ENCODE data around the gene BCL2L12.
A peak's percentile ranks its signal among the peaks of the same experiment; 100 is the strongest.
"Not testable (repeated sequence)": the region's sequence is repeated elsewhere in the genome, so short reads cannot be mapped to it uniquely, and the experiment has no call there.

Gene BCL2L12, protein sequence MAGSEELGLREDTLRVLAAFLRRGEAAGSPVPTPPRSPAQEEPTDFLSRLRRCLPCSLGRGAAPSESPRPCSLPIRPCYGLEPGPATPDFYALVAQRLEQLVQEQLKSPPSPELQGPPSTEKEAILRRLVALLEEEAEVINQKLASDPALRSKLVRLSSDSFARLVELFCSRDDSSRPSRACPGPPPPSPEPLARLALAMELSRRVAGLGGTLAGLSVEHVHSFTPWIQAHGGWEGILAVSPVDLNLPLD

DNA sequence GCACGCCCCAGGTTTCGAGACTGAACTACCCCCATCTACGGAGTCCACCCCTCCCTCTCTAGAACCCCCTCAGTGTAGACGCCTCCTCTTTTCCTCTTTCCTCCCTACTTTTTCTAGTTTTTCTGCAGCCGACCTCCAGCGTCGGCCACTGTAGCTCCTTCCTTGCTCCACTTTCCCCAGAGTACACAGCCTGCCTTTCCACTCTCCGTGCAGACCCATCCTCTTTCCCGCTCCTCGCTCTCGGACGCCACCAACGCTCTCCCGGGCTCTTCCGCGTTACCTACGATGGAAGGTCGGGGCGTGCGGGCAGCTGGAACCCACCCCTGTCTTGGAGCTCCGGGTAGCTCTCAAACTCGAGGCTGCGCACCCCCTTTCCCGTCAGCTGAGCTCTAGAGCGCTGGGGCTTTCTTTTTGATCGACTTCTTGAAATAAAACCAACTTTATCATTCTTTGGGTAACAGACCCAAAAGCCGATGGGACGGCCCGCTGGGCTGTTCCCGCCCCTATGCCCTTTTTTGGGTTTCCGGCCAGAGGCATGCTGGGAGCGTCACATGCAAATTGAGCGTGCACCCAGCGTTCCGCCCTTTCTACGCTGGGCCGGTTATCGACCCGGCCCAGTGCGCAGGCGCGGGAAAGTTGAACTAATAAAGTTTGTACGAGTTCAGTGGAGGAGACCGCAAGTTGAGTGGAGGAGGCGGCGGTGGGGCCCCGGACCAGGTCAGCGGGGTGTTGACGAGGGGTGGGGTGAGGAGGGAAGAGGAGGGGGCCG, at the start of gene BCL2L12, which contains the start of gene IRF3:
Gene BCL2L12, plus strand, starts transcription at position 583 of the 769 bp plus-strand sequence. CDS start 760 bp downstream, outside the sequence.
Gene IRF3, minus strand, starts transcription at position 507 of the 769 bp plus-strand sequence. CDS start 1,019 bp downstream, outside the sequence.
- H3K4me3 Mint-ChIP-seq = peak within 1 kb of the TSS; percentile 99

DNA sequence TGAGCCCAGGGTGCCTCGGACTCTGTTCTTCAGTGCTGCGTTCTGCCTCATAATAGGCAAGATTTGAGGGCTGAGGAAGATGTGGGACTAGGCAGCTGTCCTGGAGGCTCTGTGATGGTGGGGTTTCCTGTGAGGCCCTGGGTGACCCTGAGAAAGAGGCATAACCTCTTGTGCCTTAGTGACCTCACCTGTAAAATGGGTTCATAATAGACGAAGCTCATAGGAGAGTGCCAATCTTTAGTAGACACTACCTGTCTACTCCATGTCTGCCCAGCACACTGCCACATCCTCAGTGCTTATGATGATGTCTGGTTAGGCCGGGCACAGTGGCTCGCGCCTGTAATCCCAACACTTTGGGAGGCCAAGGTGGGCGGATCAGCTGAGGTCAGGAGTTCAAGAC, 49.2 kb upstream of the BCL2L12 start:
- peaks cover 30% of the 10 kb centered on the region for H3K4me1 Mint-ChIP-seq
- no peaks in the 10 kb centered on the region for H3K27me3 Mint-ChIP-seq
- DNase-seq (ENCODE audit: low spot score in 2 of 2) = no peak
- H3K27ac Mint-ChIP-seq (ENCODE audit: low read depth) = no peak overlapping the region
- H3K36me3 Mint-ChIP-seq (ENCODE audit: insufficient read depth) = peaks cover 56% of the 10 kb centered on the region
- H3K9me3 Mint-ChIP-seq = no peaks in the 10 kb centered on the region
- ATAC-seq (replicated peaks; ENCODE audit: extremely low read depth, poor library complexity, severe bottlenecking) = no peak
- H3K4me3 Mint-ChIP-seq = no peak overlapping the region

More for the DNA sequence above, at the start of gene BCL2L12, which contains the start of gene IRF3:
- H3K27ac Mint-ChIP-seq (ENCODE audit: low read depth) = peak within 1 kb of the TSS; percentile 96
- H3K36me3 Mint-ChIP-seq (ENCODE audit: insufficient read depth) = peaks cover 37% of the 10 kb centered on the region
- no peaks in the 10 kb centered on the region for H3K9me3 Mint-ChIP-seq
- H3K27me3 Mint-ChIP-seq = no peaks in the 10 kb centered on the region
- H3K4me1 Mint-ChIP-seq = peaks cover 39% of the 10 kb centered on the region
- DNase-seq (ENCODE audit: low spot score in 2 of 2) = peak; percentile 99
- ATAC-seq (replicated peaks; ENCODE audit: extremely low read depth, poor library complexity, severe bottlenecking) = peak; percentile 80

DNA sequence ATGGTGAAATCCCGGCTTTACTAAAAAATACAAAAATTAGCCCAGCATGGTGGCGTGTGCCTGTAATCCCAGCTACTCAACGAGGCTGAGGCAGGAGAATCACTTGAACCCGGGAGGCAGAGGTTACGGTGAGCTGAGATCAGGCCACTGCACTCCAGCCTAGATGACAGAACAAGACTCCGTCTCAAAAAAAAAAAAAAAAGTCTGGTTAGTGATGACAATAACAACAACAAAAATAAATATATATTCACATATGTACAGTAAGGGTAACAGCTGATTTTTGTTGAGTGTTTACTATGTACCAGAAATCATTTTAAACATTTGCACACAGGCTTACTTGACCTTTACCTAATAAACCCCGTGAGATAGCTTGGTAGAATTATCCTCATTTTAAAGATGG, 48.8 kb upstream of the BCL2L12 start:
- ATAC-seq (replicated peaks; ENCODE audit: extremely low read depth, poor library complexity, severe bottlenecking) = no peak
- Mint-ChIP-seq H3K4me1 (peaks cover 30% of the 10 kb centered on the region), H3K36me3 (ENCODE audit: insufficient read depth) (peaks cover 57% of the 10 kb centered on the region), H3K9me3 (no peaks in the 10 kb centered on the region), H3K27me3 (no peaks in the 10 kb centered on the region), H3K27ac (ENCODE audit: low read depth) (no peak overlapping the region), H3K4me3 (no peak overlapping the region)
- DNase-seq (ENCODE audit: low spot score in 2 of 2) = no peak

DNA sequence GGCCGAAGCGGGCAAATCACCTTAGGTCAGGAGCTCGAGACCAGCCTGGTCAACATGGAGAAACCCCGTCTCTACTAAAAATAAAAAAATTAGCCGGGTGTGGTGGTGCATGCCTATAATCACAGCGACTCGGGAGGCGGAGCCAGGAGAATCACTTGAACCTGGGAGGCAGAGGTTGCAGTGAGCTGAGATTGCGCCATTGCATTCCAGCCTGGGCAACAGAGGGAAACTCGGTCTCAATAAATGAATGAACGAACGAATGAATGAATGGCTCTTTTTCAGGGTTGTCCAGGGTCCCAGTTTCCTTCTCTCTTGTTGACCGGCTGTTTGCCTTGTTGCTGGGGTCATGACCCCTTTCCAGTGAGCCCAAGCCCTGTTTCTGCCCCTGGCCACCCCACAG, 47.9 kb upstream of the BCL2L12 start:
- ATAC-seq (replicated peaks; ENCODE audit: extremely low read depth, poor library complexity, severe bottlenecking); DNase-seq (ENCODE audit: low spot score in 2 of 2); H3K27me3 Mint-ChIP-seq; H3K27ac Mint-ChIP-seq (ENCODE audit: low read depth); H3K4me3 Mint-ChIP-seq; H3K9me3 Mint-ChIP-seq: not testable (repeated sequence)
- Mint-ChIP-seq H3K36me3 (ENCODE audit: insufficient read depth) (peaks cover 52% of the 10 kb centered on the region), H3K4me1 (peaks cover 25% of the 10 kb centered on the region)

DNA sequence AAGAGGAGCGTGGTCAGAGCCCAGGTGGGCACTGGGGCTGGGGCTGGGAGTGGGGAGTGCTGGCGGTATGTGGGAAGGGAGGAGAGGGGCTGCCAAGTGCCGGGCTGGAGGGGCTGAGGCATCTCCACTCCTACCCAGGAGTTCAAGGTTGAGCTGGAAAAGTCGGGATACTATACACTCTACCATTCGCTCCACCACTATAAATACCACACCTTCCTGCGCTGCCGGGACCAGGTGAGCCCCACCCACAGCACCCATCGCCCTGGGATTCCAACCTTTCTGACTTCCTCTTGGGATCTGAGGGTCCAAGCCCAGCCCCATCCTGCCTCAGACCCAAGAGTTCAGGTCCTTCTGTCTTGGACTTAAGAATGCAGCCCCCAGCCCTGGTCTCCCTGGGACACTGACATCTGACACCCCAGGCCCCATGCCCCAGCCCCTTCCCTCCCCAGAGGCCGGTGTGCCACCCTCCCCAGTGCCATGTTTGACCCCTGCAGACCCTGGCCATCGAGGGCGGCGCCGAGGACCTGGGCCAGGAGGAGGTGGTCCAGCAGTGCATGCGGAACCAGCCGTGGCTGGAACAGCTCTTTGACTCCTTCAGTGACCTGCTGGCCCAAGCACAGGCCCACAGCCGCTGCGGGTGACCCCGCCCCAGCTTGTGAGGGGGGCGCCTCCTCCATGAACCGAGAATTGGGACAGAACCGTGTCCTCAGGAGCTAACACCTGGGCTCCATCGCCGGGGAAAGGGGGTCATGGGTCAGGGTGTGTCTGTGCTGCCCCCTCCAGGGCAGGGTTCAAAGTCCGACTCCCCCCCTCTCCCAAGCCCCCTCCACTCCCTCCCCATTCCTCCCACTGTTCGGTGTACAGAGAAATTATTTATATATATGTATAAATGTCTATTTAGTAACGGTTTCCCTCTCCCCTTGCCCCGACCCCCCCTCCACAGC, 40.5 kb upstream of the BCL2L12 start:
- ATAC-seq (replicated peaks; ENCODE audit: extremely low read depth, poor library complexity, severe bottlenecking) (no peak), DNase-seq (ENCODE audit: low spot score in 2 of 2) (no peak)
- H3K4me1 Mint-ChIP-seq = peaks cover 6% of the 10 kb centered on the region
- no peaks in the 10 kb centered on the region for H3K9me3 Mint-ChIP-seq
- peaks cover 17% of the 10 kb centered on the region for H3K36me3 Mint-ChIP-seq (ENCODE audit: insufficient read depth)
- no peak overlapping the region for H3K27ac Mint-ChIP-seq (ENCODE audit: low read depth)
- H3K27me3 Mint-ChIP-seq = no peaks in the 10 kb centered on the region
- H3K4me3 Mint-ChIP-seq = no peak overlapping the region

DNA sequence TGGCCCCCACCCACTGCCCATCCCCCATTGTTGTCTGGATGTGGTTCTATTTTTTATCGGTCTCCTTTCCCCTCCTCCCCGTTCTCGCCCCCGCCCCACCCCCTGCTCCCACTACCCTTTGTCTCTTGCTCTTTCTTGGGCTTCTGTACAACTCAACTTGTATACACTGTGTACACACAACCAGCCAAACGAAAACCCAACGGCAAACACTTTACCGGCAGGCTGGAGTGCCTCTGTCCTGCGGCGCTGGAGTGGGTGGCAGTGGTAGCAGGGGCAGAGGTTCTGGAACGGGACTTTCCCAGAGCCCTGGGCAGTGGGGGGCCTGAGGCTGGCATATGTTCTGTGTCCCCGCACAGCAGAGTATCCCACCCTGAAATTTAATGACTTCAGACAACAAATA, 39.5 kb upstream of the BCL2L12 start:
- Mint-ChIP-seq H3K9me3 (no peaks in the 10 kb centered on the region), H3K27ac (ENCODE audit: low read depth) (no peak overlapping the region), H3K27me3 (no peaks in the 10 kb centered on the region), H3K4me1 (peaks cover 6% of the 10 kb centered on the region), H3K36me3 (ENCODE audit: insufficient read depth) (peaks cover 17% of the 10 kb centered on the region), H3K4me3 (no peak overlapping the region)
- DNase-seq (ENCODE audit: low spot score in 2 of 2) (no peak), ATAC-seq (replicated peaks; ENCODE audit: extremely low read depth, poor library complexity, severe bottlenecking) (no peak)

DNA sequence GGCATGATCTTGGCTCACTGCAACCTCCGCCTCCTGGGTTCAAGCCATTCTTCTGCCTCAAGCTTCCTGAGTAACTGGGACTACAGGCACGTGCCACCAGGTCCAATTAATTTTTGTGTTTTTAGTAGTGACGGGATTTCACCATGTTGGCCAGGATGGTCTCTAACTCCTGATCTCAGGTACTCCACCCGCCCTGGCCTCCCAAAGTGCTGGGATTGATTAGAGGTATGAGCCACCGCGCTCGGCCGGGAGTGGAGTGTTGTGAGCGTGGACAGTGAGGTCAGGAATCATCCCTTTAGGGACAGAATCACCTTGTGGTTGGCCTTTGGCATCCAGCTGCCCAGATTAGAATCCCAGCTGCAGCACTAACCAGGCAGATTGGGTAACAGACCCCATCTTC, 36.1 kb upstream of the BCL2L12 start:
- Mint-ChIP-seq H3K27me3 (no peaks in the 10 kb centered on the region), H3K9me3 (no peaks in the 10 kb centered on the region), H3K4me3 (no peak overlapping the region), H3K36me3 (ENCODE audit: insufficient read depth) (peaks cover 11% of the 10 kb centered on the region), H3K27ac (ENCODE audit: low read depth) (no peak overlapping the region), H3K4me1 (no peaks in the 10 kb centered on the region)
- DNase-seq (ENCODE audit: low spot score in 2 of 2) (no peak), ATAC-seq (replicated peaks; ENCODE audit: extremely low read depth, poor library complexity, severe bottlenecking) (no peak)

DNA sequence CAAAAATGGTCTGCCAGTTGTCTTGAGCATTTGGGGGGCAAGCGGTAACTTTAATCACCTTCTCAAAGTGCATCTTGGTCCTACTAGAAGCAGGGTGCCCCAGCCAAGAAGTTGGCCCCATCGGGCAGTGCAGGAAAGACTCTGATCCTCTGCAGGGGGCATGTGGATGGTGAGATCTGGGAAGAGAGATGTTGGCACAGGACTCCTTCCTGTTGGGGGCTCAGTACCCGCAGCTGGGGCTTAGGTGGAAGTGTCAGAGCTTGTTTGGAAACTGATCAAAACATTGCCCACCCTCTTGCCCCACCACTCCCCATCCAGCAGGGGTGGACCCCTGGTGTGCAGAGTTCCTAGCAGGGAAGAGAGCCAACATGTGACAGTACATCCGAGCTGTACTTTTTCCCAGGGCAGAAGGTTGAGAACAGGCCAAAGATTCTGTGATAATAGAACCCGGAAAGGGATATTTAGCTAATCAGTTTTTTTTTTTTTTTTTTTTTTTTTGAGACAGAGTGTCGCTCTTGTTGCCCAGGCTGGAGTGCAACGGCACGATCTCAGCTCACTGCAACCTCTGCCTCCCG, 34.6 kb upstream of the BCL2L12 start:
- no peak for DNase-seq (ENCODE audit: low spot score in 2 of 2)
- ATAC-seq (replicated peaks; ENCODE audit: extremely low read depth, poor library complexity, severe bottlenecking) = no peak
- Mint-ChIP-seq H3K9me3 (no peaks in the 10 kb centered on the region), H3K4me3 (no peak overlapping the region), H3K27me3 (no peaks in the 10 kb centered on the region), H3K4me1 (peaks cover 10% of the 10 kb centered on the region), H3K27ac (ENCODE audit: low read depth) (peak overlapping the region; percentile 35), H3K36me3 (ENCODE audit: insufficient read depth) (peaks cover 8% of the 10 kb centered on the region)

DNA sequence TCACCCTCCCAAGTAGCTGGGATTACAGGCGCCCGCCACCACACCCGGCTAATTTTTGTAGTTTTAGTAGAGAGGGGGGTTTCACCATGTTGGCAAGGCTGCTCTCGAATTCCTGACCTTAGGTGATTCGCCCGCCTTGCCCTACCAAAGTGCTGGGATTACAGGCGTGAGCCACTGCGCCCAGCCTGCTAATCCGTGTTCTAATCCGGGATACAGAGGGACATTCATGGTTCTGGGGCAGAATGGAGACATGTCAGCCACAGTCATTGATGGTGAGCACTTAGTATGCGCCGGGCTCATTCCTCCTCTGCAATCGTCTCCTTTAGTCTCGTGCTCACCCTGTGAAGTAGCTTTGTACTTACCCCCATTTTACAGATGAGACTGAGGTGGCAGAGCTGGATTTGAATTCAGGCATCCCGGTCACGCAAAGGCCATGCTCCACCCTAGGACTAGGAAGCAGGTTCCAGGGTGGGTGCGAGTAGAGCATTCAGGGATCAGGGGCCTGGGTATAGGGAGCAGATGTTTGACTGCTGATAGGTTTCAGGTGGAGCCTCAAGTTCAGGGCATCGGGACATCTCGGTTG, 34.0 kb upstream of the BCL2L12 start:
- DNase-seq (ENCODE audit: low spot score in 2 of 2) (no peak), ATAC-seq (replicated peaks; ENCODE audit: extremely low read depth, poor library complexity, severe bottlenecking) (no peak)
- Mint-ChIP-seq H3K4me1 (peaks cover 11% of the 10 kb centered on the region), H3K27me3 (no peaks in the 10 kb centered on the region), H3K9me3 (no peaks in the 10 kb centered on the region), H3K4me3 (no peak overlapping the region), H3K36me3 (ENCODE audit: insufficient read depth) (peaks cover 6% of the 10 kb centered on the region), H3K27ac (ENCODE audit: low read depth) (no peak overlapping the region)

DNA sequence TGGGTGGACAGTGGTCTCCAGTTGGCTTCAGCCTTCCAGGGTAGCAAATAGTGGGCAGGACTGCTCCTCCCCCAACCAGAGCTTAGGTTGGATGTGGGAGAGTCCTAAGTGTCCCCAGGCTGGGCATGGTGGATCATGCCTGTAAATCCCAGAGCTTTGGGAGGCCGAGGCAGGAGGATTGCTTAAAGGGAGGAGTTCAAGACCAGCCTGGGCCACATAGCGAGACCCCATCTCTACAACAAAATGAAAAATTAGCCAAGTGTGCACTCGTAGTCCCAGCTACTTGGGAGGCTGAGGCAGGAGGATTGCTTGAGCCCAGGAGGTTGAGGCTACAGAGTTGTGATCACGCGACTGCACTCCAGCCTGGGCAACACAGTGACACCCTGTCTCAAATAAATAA, 33.2 kb upstream of the BCL2L12 start:
- H3K27me3 Mint-ChIP-seq = no peaks in the 10 kb centered on the region
- DNase-seq (ENCODE audit: low spot score in 2 of 2) (no peak), ATAC-seq (replicated peaks; ENCODE audit: extremely low read depth, poor library complexity, severe bottlenecking) (no peak)
- peaks cover 6% of the 10 kb centered on the region for H3K36me3 Mint-ChIP-seq (ENCODE audit: insufficient read depth)
- H3K27ac Mint-ChIP-seq (ENCODE audit: low read depth) = no peak overlapping the region
- no peak overlapping the region for H3K4me3 Mint-ChIP-seq
- H3K9me3 Mint-ChIP-seq = no peaks in the 10 kb centered on the region
- peaks cover 13% of the 10 kb centered on the region for H3K4me1 Mint-ChIP-seq

DNA sequence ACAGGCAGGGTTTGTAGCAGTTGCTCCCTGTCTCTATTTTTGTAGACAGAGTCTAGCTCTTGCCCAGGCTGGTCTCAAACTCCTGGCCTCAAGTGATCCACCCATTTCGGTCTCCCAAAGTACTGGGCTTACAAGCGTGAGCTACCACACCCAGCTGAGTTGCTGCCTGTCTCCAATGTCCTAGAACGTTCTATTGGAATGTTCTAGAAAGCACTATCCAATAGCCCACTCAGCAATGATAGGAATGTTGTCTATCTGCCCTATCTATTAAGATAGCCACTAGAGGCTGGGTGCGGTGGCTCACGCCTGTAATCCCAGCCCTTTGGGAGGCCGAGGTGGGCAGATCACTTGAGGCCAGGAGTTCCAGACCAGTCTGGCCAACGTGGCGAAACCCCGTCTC, 32.5 kb upstream of the BCL2L12 start:
- H3K4me3 Mint-ChIP-seq; H3K9me3 Mint-ChIP-seq; H3K36me3 Mint-ChIP-seq (ENCODE audit: insufficient read depth); H3K27me3 Mint-ChIP-seq; ATAC-seq (replicated peaks; ENCODE audit: extremely low read depth, poor library complexity, severe bottlenecking); H3K27ac Mint-ChIP-seq (ENCODE audit: low read depth); DNase-seq (ENCODE audit: low spot score in 2 of 2): not testable (repeated sequence)
- H3K4me1 Mint-ChIP-seq = peaks cover 20% of the 10 kb centered on the region

Data from central memory CD8-positive, alpha-beta T cell (primary cell).